Activated CD8-positive, alpha-beta memory T cell treated with anti-CD3 and anti-CD28 coated beads for 24 hours (primary cell): ENCODE measurements around the gene ACSS2.
A peak's percentile ranks its signal among the peaks of the same experiment; 100 is the strongest.

Experiments
- DNase-seq: peaks from one replicate; pipeline ENCODE4 v3.0.0-alpha.2; 2020

Gene ACSS2

DNA sequence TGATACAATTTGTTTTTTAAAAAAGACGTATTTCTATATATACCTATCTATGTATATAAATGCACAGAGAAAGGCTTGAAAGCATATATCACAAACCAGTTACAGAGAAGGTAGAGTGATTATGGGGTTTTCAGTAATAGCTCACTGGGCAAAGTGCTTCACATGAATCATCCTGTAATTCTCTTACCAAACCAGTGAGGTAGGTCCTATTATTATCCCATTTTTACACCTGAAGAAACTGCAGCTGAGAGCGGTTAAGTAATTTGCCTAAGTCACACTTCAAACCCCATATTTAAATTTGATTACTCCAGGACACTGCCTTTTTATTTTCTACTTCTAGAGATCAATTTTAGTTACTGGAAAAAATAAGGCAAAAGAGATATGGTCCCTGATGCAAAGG, 74.8 kb downstream of the ACSS2 start:
- no peak for DNase-seq

DNA sequence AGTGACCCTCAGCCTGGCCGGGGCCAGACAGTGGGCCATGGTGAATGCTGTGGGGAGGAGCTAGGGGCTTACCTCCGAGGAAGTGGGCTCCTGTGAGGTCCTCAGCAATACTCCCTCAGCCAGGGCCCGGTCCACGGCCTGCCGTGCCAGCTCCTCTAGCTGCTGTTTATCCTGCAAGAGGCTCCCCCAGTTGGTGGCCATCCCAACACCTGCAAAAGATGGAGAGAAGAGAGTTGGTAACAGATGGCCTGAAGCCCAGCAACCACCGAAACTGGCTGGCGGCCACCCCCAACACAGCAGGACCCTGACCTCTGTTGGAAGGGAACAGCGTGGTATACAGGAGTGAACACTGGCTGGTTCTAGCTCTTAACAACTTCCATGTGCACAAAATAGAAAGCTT, 75.2 kb downstream of the ACSS2 start:
- no peak for DNase-seq

DNA sequence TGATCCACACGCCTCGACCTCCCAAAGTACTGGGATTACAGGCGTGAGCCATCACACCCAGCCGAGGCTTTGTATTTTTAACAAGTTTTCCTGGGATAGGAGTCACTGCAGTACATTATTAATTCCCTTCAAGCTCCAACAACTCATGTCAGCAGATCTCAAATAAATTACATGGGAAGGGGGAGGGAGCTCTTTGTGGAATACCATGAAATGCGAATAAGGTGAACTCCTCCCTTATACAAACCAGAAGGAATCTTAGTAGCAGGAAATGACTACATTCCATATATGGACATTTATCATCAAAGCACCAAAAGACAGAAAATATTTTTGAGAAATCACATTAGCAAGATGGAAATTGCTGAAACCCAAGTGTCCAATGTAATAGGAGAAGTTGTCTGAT, 76.3 kb downstream of the ACSS2 start:
- DNase-seq: no peak

DNA sequence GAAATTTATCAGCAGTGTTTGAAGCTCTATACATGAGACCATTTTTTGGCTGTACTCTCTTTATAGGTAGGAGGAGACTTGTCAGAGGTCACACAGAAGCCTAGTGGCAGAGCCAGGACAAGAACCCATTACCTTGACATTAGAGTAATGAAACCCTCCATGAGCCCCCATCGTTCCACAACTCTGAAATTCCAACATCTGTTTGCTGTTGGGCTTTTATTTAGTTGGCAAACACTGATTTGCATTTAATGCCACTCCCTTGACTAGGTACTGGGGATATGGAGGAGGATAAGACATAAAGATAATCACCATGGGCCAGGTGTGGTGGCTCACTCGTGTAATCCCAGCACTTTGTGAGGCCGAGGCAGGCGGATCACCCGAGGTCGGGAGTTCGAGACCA, 77.5 kb downstream of the ACSS2 start:
- no peak for DNase-seq

DNA sequence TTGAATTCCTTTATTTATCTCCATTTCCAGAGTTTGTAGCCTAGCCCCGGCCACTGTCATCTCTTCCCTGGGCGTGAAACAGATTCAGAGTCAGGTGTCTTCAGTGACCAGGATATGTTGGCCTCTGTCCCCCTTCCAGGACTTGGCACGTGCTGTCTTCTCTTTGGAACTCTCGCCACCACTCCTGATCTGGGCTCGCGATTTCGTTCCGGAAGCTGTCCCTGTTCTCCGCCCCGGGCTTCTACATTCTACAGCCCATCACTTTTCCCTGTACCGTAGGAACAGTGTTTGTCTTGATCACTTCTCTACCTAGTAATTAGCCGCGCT, 78.5 kb downstream of the ACSS2 start:
- DNase-seq: no peak

DNA sequence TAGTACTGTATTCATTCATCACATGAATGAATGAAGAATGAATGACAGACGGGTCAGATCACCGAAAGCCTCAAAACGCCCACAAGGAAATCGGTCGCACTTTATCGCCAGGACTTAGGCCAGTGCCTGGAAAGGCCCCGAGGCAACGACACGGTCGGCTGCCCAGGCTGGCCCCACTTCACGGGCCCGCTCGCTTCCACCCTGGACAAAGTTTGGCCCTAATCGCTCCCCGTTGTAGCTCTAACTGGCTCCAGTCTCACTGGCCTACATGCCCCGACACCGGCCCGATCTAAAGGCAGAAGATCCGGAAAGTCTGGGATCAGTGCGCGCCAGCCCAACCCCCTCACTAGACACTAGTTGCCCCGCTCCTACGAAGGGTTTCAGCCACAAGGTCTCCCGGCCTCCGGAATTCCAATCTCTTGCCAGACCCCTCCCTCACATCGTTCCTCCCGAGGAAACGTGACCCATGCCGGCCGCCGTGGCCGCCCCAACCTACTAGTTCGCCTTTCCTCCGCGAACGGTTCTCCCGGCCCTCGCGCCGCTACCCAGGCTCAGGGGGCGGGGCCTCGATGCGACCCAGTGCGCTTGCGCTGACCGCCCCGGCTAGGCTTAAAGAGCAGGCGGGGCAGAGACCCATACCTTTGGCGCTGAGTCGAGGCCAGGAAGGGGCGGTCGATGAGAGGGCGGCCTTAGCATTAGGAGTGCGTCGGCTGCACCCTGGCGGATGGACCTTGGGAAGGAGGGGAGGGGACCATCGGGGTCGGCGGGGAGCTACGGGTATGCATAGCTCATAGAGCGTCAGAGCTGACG, 79.0 kb downstream of the ACSS2 start, which contains the start of the genes GSS and MYH7B:
Gene GSS, minus strand, starts transcription at position 576 of the 810 bp plus-strand sequence. CDS start 3,954 bp downstream, outside the sequence.
Gene MYH7B, plus strand, starts transcription at position 638 of the 810 bp plus-strand sequence. CDS start 22,138 bp downstream, outside the sequence.
- peak; percentile 100 for DNase-seq

DNA sequence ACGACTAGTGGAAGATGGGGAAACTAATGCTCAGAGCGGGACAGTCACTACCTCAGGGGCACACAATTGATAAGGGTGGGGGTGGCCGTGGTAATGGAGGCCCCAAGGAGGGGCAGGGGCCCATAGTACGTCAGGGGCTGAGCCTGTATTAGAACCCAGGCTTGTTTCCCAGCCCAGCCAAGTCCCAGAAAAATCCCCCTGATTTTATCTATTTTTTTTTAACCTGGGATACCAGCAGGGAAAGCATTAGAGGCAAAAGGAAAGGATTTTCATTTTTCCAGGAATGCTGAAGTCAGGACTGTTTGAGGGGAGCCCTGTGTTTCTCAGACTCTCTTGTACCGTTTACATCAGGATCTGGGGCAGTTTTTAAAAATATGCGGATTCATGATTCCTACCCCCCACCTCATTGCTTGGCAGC, 79.6 kb downstream of the ACSS2 start:
- no peak for DNase-seq

DNA sequence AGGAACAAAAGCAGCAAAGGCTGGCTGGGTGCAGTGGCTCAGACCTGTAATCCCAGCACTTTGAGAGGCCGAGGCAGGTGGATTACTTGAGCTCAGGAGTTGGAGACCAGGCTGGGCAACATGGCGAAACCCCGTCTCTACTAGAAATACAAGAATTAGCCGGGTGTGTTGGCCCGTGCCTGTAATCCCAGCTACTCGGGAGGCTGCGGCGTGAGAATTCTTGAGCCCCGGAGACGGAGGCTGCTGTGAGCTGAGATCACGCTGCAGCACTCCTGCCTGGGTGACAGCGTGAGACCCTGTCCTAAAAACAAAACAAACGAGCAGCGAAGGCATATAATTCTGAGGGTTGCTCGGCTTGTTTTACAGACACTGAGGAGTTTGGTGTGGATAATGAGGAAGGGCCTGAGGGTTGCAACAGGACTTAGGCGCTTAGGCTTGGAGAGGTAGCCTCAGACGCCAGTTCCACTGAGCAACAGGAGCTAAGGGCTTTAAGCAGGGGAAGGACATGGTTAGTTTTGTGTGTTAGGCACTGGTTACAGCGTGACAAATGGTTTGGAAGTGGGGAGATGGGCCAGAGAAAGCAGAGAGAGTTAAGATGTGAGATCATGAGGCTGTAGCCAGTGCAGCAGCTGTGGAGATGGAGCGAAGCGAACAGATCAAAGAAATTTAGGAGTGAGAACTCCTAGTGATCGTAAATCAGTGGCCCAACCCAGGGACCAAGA, 80.5 kb downstream of the ACSS2 start:
- no peak for DNase-seq

DNA sequence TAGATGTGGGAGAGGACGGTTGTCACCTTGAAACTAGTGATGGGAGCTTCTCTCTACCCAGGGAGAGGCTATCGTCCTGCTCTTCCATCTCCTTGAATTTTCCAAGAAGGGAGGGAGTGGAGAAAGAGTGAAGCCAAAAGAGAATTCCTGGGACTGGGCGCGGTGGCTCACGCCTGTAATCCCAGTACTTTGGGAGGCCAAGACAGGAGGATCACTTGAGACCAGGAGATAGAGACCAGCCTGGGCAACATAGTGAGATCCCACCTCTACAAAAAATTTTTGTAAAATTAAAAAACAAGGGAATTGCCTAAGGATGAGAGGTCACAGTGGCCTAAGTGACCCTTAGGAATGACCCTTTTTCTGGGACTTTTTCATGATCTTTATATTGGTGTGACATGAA, 88.1 kb downstream of the ACSS2 start:
- no peak for DNase-seq

DNA sequence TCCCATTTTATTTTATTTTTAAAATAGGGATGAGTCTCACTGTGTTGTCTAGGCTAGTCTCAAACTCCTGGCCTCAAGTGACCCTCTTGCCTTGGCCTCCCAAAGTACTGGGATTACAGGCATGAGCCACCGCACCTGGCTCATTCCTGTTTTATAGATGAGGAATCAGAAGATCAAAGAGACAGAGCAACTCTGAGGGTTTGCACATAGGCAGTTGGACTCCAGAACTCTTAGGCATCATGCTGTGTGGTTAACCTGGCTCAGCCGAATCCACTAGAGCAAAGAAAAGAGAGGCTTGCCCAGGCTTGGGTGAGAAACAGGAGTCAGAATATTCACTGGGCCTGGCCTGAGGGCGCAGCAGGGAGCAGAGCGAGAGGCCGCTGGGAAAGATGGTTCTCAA, 88.6 kb downstream of the ACSS2 start:
- DNase-seq: no peak

DNA sequence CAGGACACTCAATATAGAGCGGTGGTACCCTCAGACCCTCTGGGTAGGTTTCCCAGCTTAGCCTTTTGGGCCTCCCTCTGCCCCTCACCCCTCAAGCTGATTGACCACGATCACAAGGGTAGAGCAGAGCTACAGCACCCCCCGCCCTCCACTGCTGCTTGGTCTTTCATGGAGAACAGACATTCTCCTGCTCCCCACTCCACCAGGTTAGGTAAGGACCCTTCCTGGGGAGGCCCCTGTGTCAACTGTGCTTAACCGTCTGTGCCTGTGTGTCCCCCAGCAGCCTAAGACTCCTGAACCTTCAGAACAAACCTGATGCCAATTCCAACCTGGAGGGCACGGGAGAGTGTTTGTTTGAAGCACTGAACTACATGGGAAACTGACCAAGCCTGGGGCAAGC, 91.0 kb downstream of the ACSS2 start:
- DNase-seq: no peak

DNA sequence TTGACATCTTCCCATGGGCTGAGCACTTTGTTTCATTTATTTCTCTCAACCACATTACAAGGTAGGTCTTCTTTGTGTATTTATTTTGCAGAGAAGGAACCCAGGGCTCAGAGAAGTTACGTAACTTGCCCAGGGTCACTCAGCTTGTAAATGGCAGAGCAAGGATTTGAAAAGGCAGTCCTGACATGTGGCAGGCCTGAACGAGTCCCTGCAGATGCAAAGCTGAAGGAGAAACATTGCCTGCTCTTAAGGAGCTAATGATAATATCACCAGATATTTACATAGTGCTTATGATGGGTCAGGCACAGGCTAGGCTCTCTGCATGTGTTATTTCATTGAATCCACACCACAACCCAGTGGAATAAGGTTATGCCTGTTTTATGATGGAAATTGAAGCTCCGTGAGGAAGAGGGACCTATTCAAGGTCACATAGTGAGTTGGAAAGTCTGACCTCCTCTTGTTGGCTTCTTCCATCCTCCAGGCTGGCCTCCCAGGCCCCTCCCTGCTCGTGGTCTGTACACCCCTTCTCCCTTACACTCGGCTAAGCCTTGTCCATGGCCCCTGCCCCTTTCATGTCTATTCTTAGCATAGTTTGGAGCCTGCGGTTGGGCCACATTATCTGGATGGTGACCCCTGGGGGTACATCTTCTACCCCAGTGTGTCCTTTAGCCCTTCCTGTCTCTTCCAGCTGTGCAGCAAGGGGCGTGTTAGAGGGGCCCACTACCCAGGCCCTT, 91.8 kb downstream of the ACSS2 start:
- DNase-seq: no peak

DNA sequence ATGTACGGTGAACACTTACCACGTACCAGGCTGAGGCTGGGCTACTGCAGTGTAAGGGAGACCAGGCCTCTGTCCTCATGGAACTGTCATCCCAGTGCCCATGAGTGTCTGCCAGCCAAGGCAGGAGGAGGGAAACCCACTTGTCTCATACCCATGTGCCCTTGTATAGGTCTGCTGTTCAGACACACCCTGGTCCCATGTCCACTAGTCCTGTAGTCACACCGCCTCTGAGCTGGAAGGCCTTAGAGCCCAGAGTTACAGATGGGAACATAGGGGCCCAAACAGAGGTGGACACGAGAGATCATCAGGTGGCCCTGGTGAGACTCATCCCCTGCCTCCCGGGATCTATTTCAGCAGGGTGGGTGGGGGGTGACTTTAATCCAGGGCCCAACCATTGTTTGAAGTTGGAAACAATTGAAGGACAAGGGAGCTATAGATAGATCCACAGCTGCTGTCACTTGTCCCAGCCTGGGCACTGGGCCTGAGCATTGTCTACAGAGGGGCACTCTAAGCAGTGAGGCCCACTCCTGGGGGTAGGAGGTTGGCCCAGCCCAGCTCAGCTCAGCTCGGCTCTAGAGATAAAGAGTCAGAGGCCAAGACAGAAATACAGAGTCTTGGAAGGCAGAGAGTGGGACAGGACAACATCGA, 93.9 kb downstream of the ACSS2 start:
- no peak for DNase-seq

DNA sequence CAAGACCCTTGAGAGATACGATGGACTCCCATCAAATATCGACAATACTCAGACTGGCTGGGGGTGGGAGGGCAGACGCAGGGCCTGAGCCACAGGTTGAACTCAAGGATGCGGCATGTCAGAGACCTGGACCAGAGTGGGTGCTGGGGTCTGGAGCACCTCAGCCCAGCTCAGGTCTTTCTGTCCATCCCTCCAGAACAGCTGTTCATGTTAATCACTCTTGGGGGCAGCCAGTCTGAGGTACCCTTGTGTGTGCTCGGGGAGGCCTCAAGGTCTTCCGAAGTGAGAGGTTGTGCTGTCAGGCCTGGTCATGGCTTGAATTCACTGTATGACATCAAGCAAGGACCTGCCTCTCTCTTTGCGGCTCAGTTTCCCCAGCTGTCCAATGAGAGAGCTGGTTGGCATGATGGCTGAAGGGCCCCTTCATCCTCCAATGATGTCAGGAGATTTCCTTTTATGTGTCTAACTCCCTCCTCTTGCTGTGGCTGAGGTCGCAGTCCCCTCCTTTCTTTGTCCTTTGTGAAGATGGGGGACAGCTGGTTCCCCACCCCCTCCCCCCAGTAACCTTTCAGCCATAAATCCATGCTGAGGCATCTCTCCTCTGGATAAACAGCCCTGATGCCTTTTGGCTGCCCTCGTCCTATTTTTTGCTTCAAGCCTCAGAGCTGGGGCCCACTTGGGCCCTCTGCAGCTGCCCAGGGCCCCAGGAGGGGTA, 94.6 kb downstream of the ACSS2 start:
- DNase-seq: no peak

DNA sequence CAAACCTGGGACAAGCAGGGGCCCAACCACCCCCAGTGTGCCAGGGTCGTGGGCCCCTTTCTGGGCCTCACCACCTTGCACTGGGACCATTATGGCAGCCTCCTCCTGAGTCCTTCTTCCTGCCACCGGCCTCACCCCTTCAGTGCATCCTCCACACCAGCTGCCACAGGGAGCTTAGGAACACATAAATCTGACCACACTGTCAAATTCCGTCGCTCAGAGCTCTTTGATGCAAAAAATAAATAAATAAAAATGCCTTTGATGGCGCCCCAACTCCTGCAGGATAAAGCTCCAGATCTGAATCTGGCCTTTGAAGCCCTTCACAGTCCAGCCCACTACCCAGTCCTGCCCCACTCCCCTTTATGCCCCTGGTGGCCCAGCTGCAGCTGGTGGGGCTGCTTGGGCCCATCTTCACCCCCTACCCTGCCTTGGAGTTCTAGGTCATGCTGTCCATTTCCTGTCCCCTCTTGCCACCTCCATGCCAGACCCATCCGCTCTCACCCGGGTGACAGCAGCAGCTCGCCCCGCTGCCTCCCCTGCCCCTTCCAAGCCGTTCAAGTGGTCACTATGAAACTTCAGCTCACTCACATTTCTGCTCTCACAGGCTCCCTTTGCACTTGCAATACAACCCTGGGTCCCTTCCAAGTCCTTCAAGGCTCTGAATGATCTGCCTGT, 95.3 kb downstream of the ACSS2 start:
- no peak for DNase-seq

DNA sequence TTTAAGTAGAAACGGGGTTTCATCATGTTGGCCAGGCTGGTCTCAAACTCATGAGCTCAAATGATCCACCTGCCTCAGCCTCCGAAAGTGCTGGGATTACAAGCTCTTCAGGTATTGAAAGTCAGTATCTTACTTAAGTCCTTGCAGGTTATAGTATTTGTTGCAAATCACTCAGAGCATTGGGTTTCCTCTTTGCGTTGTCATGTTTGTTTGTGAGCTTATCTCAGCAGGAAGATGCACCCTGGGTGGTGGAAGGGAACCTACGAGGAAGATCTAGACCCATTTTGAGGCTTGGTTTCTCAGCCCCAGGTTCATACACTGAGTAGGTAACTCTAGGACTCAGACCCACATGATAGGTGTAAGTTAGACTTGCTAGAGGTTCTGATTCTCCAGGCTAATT, 97.8 kb downstream of the ACSS2 start:
- DNase-seq: no peak

DNA sequence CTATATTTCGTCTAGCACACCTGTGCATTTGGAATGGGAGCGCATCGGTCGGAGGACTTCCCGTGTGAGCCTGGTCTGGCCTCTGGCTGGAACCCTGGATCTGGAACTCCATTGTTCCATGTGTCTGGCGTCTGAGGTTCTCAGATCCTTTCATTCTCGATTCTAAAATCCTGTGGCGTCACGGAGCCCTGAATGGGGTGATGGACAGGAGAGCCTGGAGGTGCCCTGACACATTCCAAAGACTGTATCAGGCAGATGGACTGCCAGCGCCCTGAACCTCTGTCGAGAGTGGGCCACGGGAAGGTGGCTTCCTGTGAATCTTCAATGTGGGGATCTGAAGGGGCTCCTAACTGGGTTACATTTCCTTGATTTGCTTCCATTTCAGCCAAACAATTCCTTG, 99.9 kb downstream of the ACSS2 start:
- no peak for DNase-seq
